Measurements from ENCODE around the gene GALNT6. TPM values are rescaled to one million over a fixed set of nuclear protein-coding genes. Genes with fewer than 3 reads are reported as not detected.

The GALNT6 gene
- total and polyA plus RNA-seq, 11 donors = 0.08 to 8.0 (median 0.77) TPM

GRCh38 chr12:51419425-51420193 is 28.4 kb upstream of the GALNT6 start:
- H3K36me3 ChIP-seq = no peaks in the 10 kb centered on the region
- WGBS, 4 donors = 41 to 43% (median 43%) methylated on average over 11 of the region's 11 CpGs
- no peak for TF ChIP-seq CTCF (IDR thresholded peaks at IDR 0.05)
- TF ChIP-seq POLR2A (IDR thresholded peaks at IDR 0.05) = no peak
- H3K4me3 ChIP-seq = no peak overlapping the region
- H3K27me3 ChIP-seq = peaks cover 0 to 23% (median 3%) of the 10 kb centered on the region in 9 donors
- H3K27ac ChIP-seq = no peak overlapping the region
- intact Hi-C loops (cut with DNase I) = loop anchor here (2.0 to 10.0 kb wide), 9 partner anchors 113 to 565 kb away; a partner anchor contains a TSS
- H3K9me3 ChIP-seq = no peaks in the 10 kb centered on the region
- peaks cover 0 to 6% (median 4%) of the 10 kb centered on the region in 12 donors for H3K4me1 ChIP-seq
- DNase-seq = no peak
- no peak for ATAC-seq

- Histone ChIP-seq H3K4me1 (no peaks in the 10 kb centered on the region), H3K36me3 (no peaks in the 10 kb centered on the region), H3K27ac (no peak overlapping the region), H3K27me3 (peaks cover 0 to 24% (median 0%) of the 10 kb centered on the region in 9 donors), H3K4me3 (no peak overlapping the region), H3K9me3 (no peaks in the 10 kb centered on the region)
- ATAC-seq = no peak
- TF ChIP-seq CTCF (IDR thresholded peaks at IDR 0.05) (no peak), POLR2A (IDR thresholded peaks at IDR 0.05) (no peak)
- no peak for DNase-seq
- intact Hi-C loops (cut with DNase I) = loop anchor here in 1 of 10 donors (5.0 kb wide), 1 partner anchor 459 kb away; no protein-coding TSS in a partner anchor
- WGBS, 4 donors = 63 to 78% (median 66%) methylated on average over 4 of the region's 4 CpGs
These were observed 26.6 kb upstream of the GALNT6 start for GRCh38 chr12:51417826-51418225.

GRCh38 chr12:51415931-51416330 is 24.7 kb upstream of the GALNT6 start:
- no peak overlapping the region for H3K4me3 ChIP-seq
- 94 to 98% (median 97%) methylated on average over 1 of the region's 1 CpG for WGBS, 4 donors
- no peak for TF ChIP-seq CTCF (IDR thresholded peaks at IDR 0.05)
- TF ChIP-seq POLR2A (IDR thresholded peaks at IDR 0.05) = no peak
- H3K27me3 ChIP-seq = peaks cover 0 to 22% (median 0%) of the 10 kb centered on the region in 9 donors
- no peaks in the 10 kb centered on the region for H3K36me3 ChIP-seq
- H3K9me3 ChIP-seq = no peaks in the 10 kb centered on the region
- H3K27ac ChIP-seq = no peak overlapping the region
- no peaks in the 10 kb centered on the region for H3K4me1 ChIP-seq
- ATAC-seq = no peak
- no peak for DNase-seq
- intact Hi-C loops (cut with DNase I) = loop anchor here in 1 of 10 donors (5.0 kb wide), 1 partner anchor 461 kb away; no protein-coding TSS in a partner anchor

GRCh38 chr12:51413791-51414190 is 22.6 kb upstream of the GALNT6 start:
- H3K27ac ChIP-seq = no peak overlapping the region
- ATAC-seq (no peak), DNase-seq (no peak)
- no peaks in the 10 kb centered on the region for H3K4me1 ChIP-seq
- 89 to 95% (median 92%) methylated on average over 3 of the region's 3 CpGs for WGBS, 4 donors
- no peaks in the 10 kb centered on the region for H3K9me3 ChIP-seq
- intact Hi-C loops (cut with DNase I) = no loop called here
- no peaks in the 10 kb centered on the region for H3K36me3 ChIP-seq
- H3K4me3 ChIP-seq = no peak overlapping the region
- peaks cover 0 to 12% (median 0%) of the 10 kb centered on the region in 9 donors for H3K27me3 ChIP-seq
- TF ChIP-seq CTCF (IDR thresholded peaks at IDR 0.05) = no peak
- no peak for TF ChIP-seq POLR2A (IDR thresholded peaks at IDR 0.05)

All from heart left ventricle (tissue), 16 donors.